OCI-LY3 (cell line): ENCODE results near the gene ARL14EP.

Source experiments
- H2AFZ ChIP-seq: fragments of 200-600, 300-600 bp; shearing (Covaris generic); 2 replicates; pipeline ENCODE4 v1.6.0; 2014; ENCODE audit warnings: antibody characterized with exemption, low read depth, low read length
- H3K27ac ChIP-seq: fragments of 200-600, 300-600 bp; sonication (generic); 2 replicates; pipeline ENCODE4 v1.5.1; 2014; ENCODE audit warnings: mild to moderate bottlenecking, low read length, moderate library complexity, mixed read lengths
- H3K27me3 ChIP-seq: fragments of 200-600, 300-600 bp; sonication (generic); 2 replicates; pipeline ENCODE4 v1.6.1; 2014; ENCODE audit warnings: low read depth, low read length, mixed read lengths
- H3K36me3 ChIP-seq: fragments of 200-600, 300-600 bp; sonication (generic); replicated peaks from 2 replicates; pipeline ENCODE3; 2014; ENCODE audit warnings: low read depth, low read length, mixed read lengths
- H3K4me1 ChIP-seq: fragments of 300-600, 200-600 bp; sonication (generic); 2 replicates; pipeline ENCODE4 v1.6.1; 2014; ENCODE audit warnings: low read length, mixed read lengths
- H3K4me2 ChIP-seq: fragments of 200-600, 300-600 bp; sonication (generic); 2 replicates; pipeline ENCODE4 v1.6.1; 2014; ENCODE audit warnings: low read length, mixed read lengths
- H3K4me3 ChIP-seq: fragments of 300-600, 200-600 bp; sonication (generic); 2 replicates; pipeline ENCODE4 v1.5.1; 2014; ENCODE audit warnings: antibody characterized with exemption, mild to moderate bottlenecking, low read length, moderate library complexity
- H3K79me2 ChIP-seq: fragments of 300-600, 200-600 bp; shearing (Covaris generic); 2 replicates; pipeline ENCODE4 v1.6.1; 2014; ENCODE audit warnings: mild to moderate bottlenecking, low read length, mixed read lengths
- H3K9ac ChIP-seq: fragments of 300-600, 200-600 bp; shearing (Covaris generic); 2 replicates; pipeline ENCODE4 v1.6.0; 2014; ENCODE audit warnings: mild to moderate bottlenecking, low read length, moderate library complexity
- H3K9me3 ChIP-seq: fragments of 200-600, 300-600 bp; shearing (Covaris generic); 2 replicates; pipeline ENCODE4 v1.6.1; 2014; ENCODE audit warnings: low read length, mixed read lengths; ENCODE audit not compliant: insufficient read depth
- H4K20me1 ChIP-seq: fragments of 200-600, 300-600 bp; sonication (generic); 2 replicates; pipeline ENCODE4 v1.6.1; 2016; ENCODE audit warnings: low read length, mixed read lengths; ENCODE audit not compliant: insufficient read depth
- EZH2phosphoT487 ChIP-seq: fragments of 200-600 bp; shearing (Covaris generic); IDR thresholded peaks from 2 replicates; pipeline ENCODE4 v1.6.1; 2018; ENCODE audit warnings: antibody characterized with exemption, mixed run types, low read depth
- TF ChIP-seq, protein P1 (sequence below): fragments of 200-600, 300-600 bp; sonication (generic); IDR thresholded peaks from 2 replicates; pipeline ENCODE4 v1.5.1; 2014; ENCODE audit warnings: antibody characterized with exemption, low read length, low read depth

Gene ARL14EP

DNA sequence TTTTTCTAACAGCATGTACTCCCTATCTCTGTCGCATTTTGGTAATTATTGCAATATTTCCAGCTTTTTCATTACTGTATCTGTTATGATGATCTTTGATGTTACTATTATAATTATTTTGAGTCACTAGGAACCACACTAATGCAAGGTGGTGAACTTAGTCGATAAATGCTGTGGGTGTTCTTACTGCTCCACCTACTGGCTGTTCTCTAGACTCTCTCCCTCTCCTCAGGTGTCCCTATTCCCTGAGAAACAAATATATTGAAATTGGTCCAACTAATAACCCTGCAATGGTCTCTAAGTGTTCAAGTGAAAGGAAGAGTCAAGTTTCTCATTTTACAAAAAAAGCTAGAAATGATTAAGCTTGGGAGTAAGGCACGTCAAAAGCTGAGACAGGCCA is 10.5 kb downstream of the ARL14EP start:
- Histone ChIP-seq H3K9ac (no peak overlapping the region), H4K20me1 (peaks cover 16% of the 10 kb centered on the region; the same call in 1 of the 2 replicates), H3K4me2 (no peak overlapping the region), H3K36me3 (peaks cover 50% of the 10 kb centered on the region), H3K9me3 (no peaks in the 10 kb centered on the region), H2AFZ (no peak overlapping the region), H3K27me3 (no peaks in the 10 kb centered on the region), H3K4me1 (no peaks in the 10 kb centered on the region), H3K4me3 (no peak overlapping the region), H3K27ac (no peak overlapping the region), H3K79me2 (peaks cover 32% of the 10 kb centered on the region)
- TF ChIP-seq, protein P1, sequence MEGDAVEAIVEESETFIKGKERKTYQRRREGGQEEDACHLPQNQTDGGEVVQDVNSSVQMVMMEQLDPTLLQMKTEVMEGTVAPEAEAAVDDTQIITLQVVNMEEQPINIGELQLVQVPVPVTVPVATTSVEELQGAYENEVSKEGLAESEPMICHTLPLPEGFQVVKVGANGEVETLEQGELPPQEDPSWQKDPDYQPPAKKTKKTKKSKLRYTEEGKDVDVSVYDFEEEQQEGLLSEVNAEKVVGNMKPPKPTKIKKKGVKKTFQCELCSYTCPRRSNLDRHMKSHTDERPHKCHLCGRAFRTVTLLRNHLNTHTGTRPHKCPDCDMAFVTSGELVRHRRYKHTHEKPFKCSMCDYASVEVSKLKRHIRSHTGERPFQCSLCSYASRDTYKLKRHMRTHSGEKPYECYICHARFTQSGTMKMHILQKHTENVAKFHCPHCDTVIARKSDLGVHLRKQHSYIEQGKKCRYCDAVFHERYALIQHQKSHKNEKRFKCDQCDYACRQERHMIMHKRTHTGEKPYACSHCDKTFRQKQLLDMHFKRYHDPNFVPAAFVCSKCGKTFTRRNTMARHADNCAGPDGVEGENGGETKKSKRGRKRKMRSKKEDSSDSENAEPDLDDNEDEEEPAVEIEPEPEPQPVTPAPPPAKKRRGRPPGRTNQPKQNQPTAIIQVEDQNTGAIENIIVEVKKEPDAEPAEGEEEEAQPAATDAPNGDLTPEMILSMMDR, result peak; percentile 51
- TF ChIP-seq EZH2phosphoT487, result no peak

DNA sequence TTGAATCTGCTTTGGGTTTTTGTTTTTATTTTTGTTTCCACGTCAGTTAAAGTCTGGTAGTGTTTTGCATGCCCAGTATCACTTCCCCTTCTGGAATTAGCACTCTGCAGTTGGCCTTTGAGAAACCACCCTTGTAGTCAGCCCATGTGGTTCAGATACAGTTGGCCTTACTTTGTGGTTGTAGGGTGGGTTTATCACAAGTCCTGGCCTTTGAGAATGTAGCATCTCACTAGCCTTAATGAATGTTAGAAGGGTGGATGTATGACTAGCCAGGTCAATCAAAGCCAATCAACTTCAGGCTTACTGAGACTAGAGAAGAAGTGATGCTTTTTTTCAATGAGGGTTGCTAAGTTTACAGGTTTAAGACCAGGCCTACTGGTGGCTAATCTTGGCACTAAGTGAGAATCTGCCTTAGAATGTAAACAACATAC is 19.8 kb downstream of the ARL14EP start:
- H3K4me1 ChIP-seq, result peaks cover 26% of the 10 kb centered on the region
- no peaks in the 10 kb centered on the region for H4K20me1 ChIP-seq
- TF ChIP-seq EZH2phosphoT487, result no peak
- TF ChIP-seq, protein P1, result no peak
- no peaks in the 10 kb centered on the region for H3K27me3 ChIP-seq
- no peaks in the 10 kb centered on the region for H3K79me2 ChIP-seq
- peaks cover 4% of the 10 kb centered on the region; the same call in 1 of the 2 replicates for H3K9me3 ChIP-seq
- no peak overlapping the region for H2AFZ ChIP-seq
- H3K4me3 ChIP-seq, result no peak overlapping the region
- peaks cover 38% of the 10 kb centered on the region for H3K36me3 ChIP-seq
- no peak overlapping the region for H3K9ac ChIP-seq
- peak overlapping the region; percentile 69 for H3K27ac ChIP-seq
- H3K4me2 ChIP-seq, result peak overlapping the region; percentile 49

DNA sequence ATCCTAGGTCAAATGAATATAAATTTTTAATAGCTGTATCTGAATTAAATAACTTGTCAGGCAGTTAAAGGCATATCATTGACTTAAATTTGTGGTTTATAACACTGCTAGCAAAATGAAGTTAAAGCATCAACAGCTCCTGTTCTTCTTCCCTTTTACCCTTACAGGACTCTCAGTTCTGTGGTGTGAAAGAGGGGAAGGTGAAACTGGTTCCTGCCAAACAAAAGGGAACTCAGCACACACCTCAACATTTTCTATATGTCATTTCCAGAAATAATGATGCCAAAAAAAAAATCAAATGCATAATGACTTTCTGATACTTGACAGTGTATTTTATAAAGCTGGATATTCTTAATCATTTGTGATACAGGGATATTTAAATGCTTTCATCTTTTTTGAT is 21.2 kb downstream of the ARL14EP start:
- Histone ChIP-seq H3K9me3 (peaks cover 4% of the 10 kb centered on the region; the same call in 1 of the 2 replicates), H3K9ac (no peak overlapping the region), H3K79me2 (no peaks in the 10 kb centered on the region), H3K27me3 (no peaks in the 10 kb centered on the region), H3K4me3 (no peak overlapping the region), H3K4me1 (peaks cover 26% of the 10 kb centered on the region), H3K4me2 (peak overlapping the region; percentile 19), H2AFZ (no peak overlapping the region), H3K36me3 (peaks cover 35% of the 10 kb centered on the region), H4K20me1 (no peaks in the 10 kb centered on the region), H3K27ac (peak overlapping the region; percentile 43)
- no peak for TF ChIP-seq EZH2phosphoT487
- TF ChIP-seq, protein P1, result no peak

DNA sequence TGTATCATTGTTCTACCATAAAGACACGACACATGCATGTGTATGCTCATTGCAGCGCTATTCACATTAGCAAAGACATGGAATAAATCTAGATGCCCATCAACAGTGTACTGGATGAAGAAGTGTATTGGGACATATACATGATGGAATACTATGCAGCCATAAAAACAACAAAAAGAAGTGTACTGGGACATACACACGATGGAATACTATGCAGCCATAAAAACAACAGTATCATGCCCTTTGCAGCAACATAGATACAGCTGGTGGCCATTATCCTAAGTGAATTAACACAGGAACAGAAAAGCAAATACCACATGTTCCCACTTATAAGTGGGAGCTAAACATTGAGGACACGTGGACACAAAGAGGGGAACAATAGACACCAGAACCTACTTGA is 22.7 kb downstream of the ARL14EP start:
- Histone ChIP-seq H3K36me3 (peaks cover 28% of the 10 kb centered on the region), H3K9ac (no peak overlapping the region), H3K9me3 (peaks cover 4% of the 10 kb centered on the region; the same call in 1 of the 2 replicates), H3K79me2 (no peaks in the 10 kb centered on the region), H3K4me3 (no peak overlapping the region), H2AFZ (no peak overlapping the region), H3K4me2 (no peak overlapping the region), H3K27ac (no peak overlapping the region), H3K27me3 (no peaks in the 10 kb centered on the region), H3K4me1 (peaks cover 26% of the 10 kb centered on the region), H4K20me1 (no peaks in the 10 kb centered on the region)
- TF ChIP-seq, protein P1, result no peak
- TF ChIP-seq EZH2phosphoT487, result no peak
